OCI-LY3 (cell line): ENCODE measurements around the gene SIDT2.
A peak's percentile ranks its signal among the peaks of the same experiment; 100 is the strongest.
"Not testable (repeated sequence)": the region's sequence is repeated elsewhere in the genome, so short reads cannot be mapped to it uniquely, and the experiment has no call there.

ENCODE experiments used
- H2AFZ ChIP-seq: fragments of 200-600, 300-600 bp; shearing (Covaris generic); 2 replicates; pipeline ENCODE4 v1.6.0; 2014; ENCODE audit warnings: antibody characterized with exemption, low read depth, low read length
- H3K27ac ChIP-seq: fragments of 200-600, 300-600 bp; sonication (generic); 2 replicates; pipeline ENCODE4 v1.5.1; 2014; ENCODE audit warnings: mild to moderate bottlenecking, low read length, moderate library complexity, mixed read lengths
- H3K27me3 ChIP-seq: fragments of 200-600, 300-600 bp; sonication (generic); 2 replicates; pipeline ENCODE4 v1.6.1; 2014; ENCODE audit warnings: low read depth, low read length, mixed read lengths
- H3K36me3 ChIP-seq: fragments of 200-600, 300-600 bp; sonication (generic); replicated peaks from 2 replicates; pipeline ENCODE3; 2014; ENCODE audit warnings: low read depth, low read length, mixed read lengths
- H3K4me1 ChIP-seq: fragments of 300-600, 200-600 bp; sonication (generic); 2 replicates; pipeline ENCODE4 v1.6.1; 2014; ENCODE audit warnings: low read length, mixed read lengths
- H3K4me2 ChIP-seq: fragments of 200-600, 300-600 bp; sonication (generic); 2 replicates; pipeline ENCODE4 v1.6.1; 2014; ENCODE audit warnings: low read length, mixed read lengths
- H3K4me3 ChIP-seq: fragments of 300-600, 200-600 bp; sonication (generic); 2 replicates; pipeline ENCODE4 v1.5.1; 2014; ENCODE audit warnings: antibody characterized with exemption, mild to moderate bottlenecking, low read length, moderate library complexity
- H3K79me2 ChIP-seq: fragments of 300-600, 200-600 bp; shearing (Covaris generic); 2 replicates; pipeline ENCODE4 v1.6.1; 2014; ENCODE audit warnings: mild to moderate bottlenecking, low read length, mixed read lengths
- H3K9ac ChIP-seq: fragments of 300-600, 200-600 bp; shearing (Covaris generic); 2 replicates; pipeline ENCODE4 v1.6.0; 2014; ENCODE audit warnings: mild to moderate bottlenecking, low read length, moderate library complexity
- H3K9me3 ChIP-seq: fragments of 200-600, 300-600 bp; shearing (Covaris generic); 2 replicates; pipeline ENCODE4 v1.6.1; 2014; ENCODE audit warnings: low read length, mixed read lengths; ENCODE audit not compliant: insufficient read depth
- H4K20me1 ChIP-seq: fragments of 200-600, 300-600 bp; sonication (generic); 2 replicates; pipeline ENCODE4 v1.6.1; 2016; ENCODE audit warnings: low read length, mixed read lengths; ENCODE audit not compliant: insufficient read depth
- CTCF ChIP-seq: fragments of 200-600, 300-600 bp; sonication (generic); IDR thresholded peaks from 2 replicates; pipeline ENCODE4 v1.5.1; 2014; ENCODE audit warnings: antibody characterized with exemption, low read length, low read depth
- EZH2phosphoT487 ChIP-seq: fragments of 200-600 bp; shearing (Covaris generic); IDR thresholded peaks from 2 replicates; pipeline ENCODE4 v1.6.1; 2018; ENCODE audit warnings: antibody characterized with exemption, mixed run types, low read depth

Gene SIDT2

GRCh38 chr11:117178210-117179034 lies at the start of gene SIDT2:
SIDT2 (plus strand) TSS chr11:117178743; CDS start chr11:117179264, 521 bp downstream.
- TF ChIP-seq EZH2phosphoT487 (no peak), CTCF (no peak)
- no peaks in the 10 kb centered on the region for H3K27me3 ChIP-seq
- H3K27ac ChIP-seq, result peak within 1 kb of the TSS; percentile 27
- peaks cover 3% of the 10 kb centered on the region for H3K36me3 ChIP-seq
- H3K79me2 ChIP-seq, result peaks cover 10% of the 10 kb centered on the region; the same call in 1 of the 2 replicates
- peak within 1 kb of the TSS; percentile 27; the same call in 1 of the 2 replicates for H2AFZ ChIP-seq
- peak within 1 kb of the TSS; percentile 93 for H3K4me3 ChIP-seq
- H4K20me1 ChIP-seq, result no peaks in the 10 kb centered on the region
- peak within 1 kb of the TSS; percentile 85 for H3K4me2 ChIP-seq
- peaks cover 25% of the 10 kb centered on the region for H3K4me1 ChIP-seq
- no peaks in the 10 kb centered on the region for H3K9me3 ChIP-seq
- peak within 1 kb of the TSS; percentile 82 for H3K9ac ChIP-seq

DNA sequence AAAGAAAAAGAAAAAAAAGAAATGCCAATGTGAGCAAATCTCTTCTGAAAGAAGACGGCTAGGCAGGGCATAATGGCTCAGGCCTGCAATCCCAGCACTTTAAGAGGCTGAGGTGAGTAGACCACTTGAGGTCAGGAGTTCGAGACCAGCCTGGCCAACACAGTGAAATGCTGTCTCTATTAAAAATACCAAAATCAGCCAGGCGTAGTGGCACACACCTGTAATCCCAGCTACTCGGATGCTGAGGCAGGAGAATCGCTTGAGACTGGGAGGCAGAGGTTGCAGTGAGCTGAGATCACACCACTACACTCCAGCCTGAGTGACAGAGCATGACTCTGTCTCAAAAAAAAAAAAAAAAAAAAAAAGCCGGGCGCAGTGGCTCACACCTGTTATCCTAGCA lies 48.1 kb upstream of the SIDT2 start:
- not testable (repeated sequence) for H3K27ac ChIP-seq, H4K20me1 ChIP-seq, H3K36me3 ChIP-seq, H3K27me3 ChIP-seq, H2AFZ ChIP-seq, H3K4me3 ChIP-seq, H3K4me2 ChIP-seq, H3K79me2 ChIP-seq, H3K9ac ChIP-seq, H3K9me3 ChIP-seq, H3K4me1 ChIP-seq

DNA sequence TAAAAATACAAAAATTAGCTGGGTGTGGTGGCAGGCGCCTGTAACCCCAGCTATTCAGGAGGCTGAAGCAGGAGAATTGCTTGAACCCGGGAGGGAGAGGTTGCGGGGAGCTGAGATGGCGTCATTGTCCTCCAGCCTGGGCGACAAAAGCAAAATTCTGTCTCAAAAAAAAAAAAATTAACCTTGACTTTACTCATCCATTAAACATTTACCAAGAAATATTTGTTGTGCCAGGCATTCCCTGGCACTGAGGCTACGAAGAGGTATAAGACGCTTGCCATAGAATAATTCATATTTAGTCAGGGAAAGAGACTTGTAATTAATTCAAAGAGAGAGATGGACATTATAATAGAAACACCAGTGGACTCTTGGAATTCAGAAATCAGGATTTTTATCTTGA lies 47.7 kb upstream of the SIDT2 start:
- Histone ChIP-seq H3K9ac (no peak overlapping the region), H3K36me3 (no peaks in the 10 kb centered on the region), H3K27me3 (no peaks in the 10 kb centered on the region), H3K9me3 (no peaks in the 10 kb centered on the region), H4K20me1 (no peaks in the 10 kb centered on the region), H3K79me2 (no peaks in the 10 kb centered on the region), H2AFZ (no peak overlapping the region), H3K4me3 (no peak overlapping the region), H3K4me2 (no peak overlapping the region), H3K27ac (no peak overlapping the region), H3K4me1 (no peaks in the 10 kb centered on the region)
- TF ChIP-seq EZH2phosphoT487, result no peak
- TF ChIP-seq CTCF, result no peak

- Histone ChIP-seq H3K36me3 (no peaks in the 10 kb centered on the region), H3K9me3 (no peaks in the 10 kb centered on the region), H3K4me3 (no peak overlapping the region), H2AFZ (no peak overlapping the region), H3K4me1 (no peaks in the 10 kb centered on the region), H3K27me3 (no peaks in the 10 kb centered on the region), H3K4me2 (no peak overlapping the region), H3K27ac (no peak overlapping the region), H3K79me2 (no peaks in the 10 kb centered on the region), H4K20me1 (no peaks in the 10 kb centered on the region), H3K9ac (no peak overlapping the region)
- no peak for TF ChIP-seq CTCF
These were observed 44.1 kb upstream of the SIDT2 start for GRCh38 chr11:117134431-117134830.

GRCh38 chr11:117134979-117135378 lies 43.6 kb upstream of the SIDT2 start:
- H4K20me1 ChIP-seq, H3K4me2 ChIP-seq, H3K4me3 ChIP-seq, H3K27me3 ChIP-seq, H3K36me3 ChIP-seq, H3K79me2 ChIP-seq, H3K9me3 ChIP-seq, H3K27ac ChIP-seq, H3K4me1 ChIP-seq, H2AFZ ChIP-seq, H3K9ac ChIP-seq: not testable (repeated sequence)

DNA sequence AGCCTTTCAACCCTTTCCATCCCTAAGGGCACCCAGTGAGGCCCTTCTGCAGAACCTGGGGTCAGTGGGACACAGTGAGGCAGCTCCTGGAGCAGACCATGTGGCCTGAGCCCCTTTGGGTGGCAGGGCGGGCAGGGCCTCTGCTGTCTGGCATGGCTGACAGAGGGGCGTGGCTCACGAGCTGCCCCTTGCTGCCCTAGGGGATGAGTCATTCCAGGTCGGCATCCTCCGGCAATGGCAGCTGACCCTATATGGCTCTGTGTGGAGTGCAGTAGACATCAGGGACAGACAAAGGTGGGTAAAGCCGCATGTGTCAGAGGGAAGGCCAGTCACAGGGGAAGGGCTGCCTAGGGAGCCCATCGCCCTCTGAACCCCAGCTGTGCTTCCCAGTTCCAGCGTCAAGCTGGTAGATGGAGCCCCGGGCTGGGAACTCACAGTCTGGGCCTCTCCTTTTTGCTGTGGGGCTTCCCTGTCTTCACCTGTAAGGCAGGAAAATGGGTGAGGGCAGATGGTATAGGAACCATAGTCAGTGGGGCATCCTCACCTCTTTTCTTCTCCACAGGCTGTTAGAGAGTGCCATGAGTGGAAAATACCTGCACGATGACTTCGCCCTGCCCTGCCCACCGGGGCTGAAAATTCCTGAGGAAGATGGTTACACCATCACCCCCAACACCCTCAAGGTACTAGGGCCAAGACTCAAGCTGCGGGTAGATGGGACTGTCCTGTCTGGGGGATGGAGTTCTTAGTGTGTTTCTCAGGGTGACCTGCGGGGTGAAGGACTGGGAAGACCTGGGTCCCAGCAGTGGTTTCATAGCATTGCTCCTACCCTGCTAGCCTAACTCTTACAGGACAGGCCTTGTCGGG lies 41.1 kb upstream of the SIDT2 start:
- not testable (repeated sequence) for H3K9me3 ChIP-seq, H3K4me3 ChIP-seq, H2AFZ ChIP-seq, H3K27ac ChIP-seq, H3K9ac ChIP-seq, H3K79me2 ChIP-seq, H3K27me3 ChIP-seq, H3K4me2 ChIP-seq, H3K36me3 ChIP-seq, H3K4me1 ChIP-seq, H4K20me1 ChIP-seq
